Epidermal melanocyte (primary cell): ENCODE measurements around the gene IPCEF1.

Source experiments
- DNase-seq: peaks from one replicate; pipeline ENCODE4 v3.0.0; 2011; ENCODE audit warnings: low spot score; ENCODE audit not compliant: insufficient read length

Gene IPCEF1

DNA sequence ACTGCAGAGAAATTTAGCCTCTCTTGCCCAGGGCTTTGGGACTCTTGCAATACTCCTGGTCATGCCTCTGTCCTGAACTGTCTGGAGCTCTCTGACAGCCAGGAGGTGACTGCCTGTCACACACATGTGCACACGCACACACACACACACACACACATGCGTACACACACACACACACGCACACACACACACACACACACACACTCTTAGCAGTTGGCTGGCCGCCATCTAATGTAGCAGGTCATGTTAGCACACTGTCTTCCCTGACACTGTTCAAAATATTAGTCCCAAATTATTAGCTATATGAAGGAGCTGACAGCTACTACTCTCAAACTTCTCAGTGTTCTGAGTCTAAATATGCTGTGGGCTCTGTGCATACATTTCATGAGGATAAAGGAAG lies 60.9 kb downstream of the IPCEF1 start:
- no peak for DNase-seq

DNA sequence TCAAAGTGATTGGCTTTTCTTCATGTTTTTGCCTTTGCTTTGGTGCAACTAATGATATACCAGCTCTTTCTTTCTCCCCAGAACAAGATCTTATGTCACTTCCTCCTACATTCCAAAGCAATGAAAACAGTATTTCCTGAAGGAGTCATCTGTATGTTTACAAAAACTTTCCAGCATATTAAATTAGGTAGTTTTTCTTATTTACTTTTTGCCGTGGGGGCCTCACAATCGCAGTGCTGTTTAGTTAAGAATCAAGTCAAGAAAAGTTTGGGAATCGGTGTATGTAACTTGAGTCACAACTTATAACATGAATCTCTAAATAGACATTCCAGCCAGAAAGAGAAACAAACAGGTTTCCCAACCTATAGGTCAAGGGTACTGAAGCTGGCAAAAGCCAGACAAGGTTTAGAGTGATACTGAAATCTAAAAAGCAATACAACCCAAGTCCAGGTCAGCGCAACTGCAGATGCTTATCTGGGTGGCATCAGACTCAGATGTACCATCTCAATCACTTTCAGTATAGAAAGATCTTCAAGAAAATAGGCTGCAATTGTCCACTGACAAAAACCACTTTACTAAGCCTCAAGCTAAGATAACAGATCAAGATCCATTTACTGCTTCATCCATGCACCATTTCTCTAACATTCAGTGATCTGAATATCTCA lies 63.6 kb downstream of the IPCEF1 start:
- DNase-seq: no peak

DNA sequence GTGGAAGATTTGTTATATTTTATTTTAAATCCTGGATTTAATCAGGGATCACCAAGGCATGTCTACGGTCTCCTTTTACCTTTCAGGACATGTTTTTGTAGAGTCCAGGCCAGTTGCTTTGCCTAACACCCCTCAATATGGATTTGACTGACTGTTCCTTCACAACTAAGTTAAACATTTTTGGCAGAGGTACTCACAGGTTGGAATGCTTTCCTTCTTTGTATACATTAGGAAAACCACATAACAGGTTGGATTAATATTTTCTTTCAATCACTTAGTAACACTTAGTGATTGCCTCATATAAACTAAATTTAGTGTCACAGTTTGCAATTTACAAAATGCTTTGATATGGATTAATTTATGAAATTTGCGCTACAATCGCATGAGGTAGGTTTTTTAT lies 64.5 kb downstream of the IPCEF1 start:
- no peak for DNase-seq

DNA sequence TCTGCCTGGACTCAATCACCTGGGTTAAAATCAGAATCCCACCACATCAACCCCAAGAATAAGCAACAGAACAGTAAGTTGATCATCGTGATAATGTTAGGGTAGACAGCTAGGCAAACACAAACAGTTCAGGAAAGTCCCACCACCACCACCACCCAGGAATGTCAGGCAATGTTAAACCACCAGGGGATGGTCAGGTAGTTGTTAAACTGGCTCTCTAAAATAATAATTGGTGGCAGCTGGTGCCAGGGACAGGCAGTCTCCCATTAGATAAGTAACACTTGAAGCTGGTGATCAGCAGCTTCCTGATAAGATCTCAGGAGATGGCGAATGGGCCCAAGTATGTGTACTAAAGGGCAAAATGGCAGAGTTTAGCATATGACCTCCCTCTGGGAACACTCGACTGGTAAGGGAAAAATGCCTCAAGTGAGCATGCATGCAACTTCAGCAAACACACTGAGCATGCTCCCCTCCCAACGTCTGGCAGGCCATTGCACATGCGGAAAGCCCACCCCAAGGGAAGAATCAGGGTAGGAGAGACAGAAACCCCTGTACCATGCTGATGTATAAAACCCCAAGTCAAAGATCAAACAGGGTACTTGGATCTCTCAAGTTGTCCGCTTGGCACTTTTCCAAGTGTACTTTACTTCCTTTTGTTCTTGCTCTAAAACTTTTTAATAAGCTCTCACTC lies 66.6 kb downstream of the IPCEF1 start:
- no peak for DNase-seq

DNA sequence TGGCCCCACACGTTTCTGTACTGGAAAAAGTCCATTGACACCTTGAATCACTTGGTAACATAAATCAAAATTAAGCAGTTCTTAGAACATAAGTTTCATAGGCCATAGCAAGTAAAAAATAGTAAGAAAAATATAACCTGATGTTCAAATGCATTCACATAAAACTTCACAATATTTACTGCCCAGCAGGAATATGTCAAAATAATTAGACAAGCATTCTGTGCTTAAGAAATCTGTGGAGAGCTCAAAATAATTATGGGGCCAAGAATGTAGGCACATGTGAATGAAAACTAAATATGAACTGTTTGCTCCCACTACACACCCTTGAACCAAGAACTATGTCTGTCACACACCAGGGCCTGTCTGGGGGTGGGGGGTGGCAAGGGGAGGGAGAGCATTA lies 70.8 kb downstream of the IPCEF1 start:
- DNase-seq: no peak

DNA sequence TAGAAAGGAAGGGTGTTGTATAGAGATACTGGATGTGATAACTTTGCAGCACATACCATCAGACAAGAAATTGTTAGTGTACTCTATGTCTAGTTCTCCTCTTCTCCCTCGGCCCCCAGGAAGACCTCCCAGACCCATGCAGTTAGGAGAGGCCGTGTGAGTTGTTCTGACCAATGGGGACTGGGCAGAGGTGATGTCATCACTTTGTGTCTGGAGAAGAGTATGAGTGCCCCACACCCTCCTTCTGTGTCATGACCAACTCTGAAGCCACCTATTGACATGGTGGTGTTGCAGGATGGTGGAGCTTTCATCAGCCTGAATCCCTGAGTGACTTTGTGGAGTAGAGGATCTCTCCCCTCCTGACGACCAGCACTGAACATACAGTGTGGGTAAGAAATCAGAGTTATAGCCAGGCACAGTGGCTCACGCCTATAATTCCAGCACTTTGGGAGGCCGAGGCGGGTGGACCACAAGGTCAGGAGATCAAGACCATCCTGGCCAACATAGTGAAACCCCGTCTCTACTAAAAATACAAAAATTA lies 72.2 kb downstream of the IPCEF1 start:
- no peak for DNase-seq

DNA sequence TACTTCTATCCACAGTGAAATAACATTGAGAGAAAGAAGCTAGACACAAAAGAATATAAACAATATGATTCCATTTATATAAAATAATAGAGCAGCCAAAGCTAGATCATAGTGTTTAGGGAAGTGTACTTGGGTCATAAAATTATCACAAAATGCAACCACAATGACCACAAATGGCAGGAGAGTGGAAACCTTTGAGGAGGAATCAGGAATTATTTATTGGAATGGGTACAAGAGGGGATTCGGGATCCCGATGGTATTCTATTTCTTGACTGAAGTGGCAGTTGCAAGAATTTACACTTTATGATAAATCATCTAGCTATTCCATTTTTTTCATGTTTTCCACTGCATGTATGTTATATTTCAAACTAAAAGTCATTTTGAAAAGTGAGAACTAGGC lies 76.1 kb downstream of the IPCEF1 start:
- no peak for DNase-seq

DNA sequence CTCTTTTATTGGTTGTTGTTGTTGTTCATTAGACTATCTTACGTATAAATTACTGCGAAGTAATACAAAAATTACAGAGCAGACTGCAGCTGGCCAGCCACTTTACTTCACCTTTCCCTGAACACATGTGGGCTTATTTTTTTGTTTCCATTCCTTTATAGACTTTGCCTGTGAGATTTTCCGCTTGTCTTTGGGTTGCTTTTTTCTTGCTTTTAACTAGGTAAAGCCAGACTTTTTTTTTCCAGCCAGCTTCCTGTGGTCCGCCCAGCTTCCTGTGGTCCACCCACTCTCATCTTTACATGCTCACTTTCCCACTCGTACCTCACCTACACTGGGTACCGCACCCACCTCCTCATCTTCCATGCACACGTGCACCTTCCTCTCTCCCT lies 79.0 kb downstream of the IPCEF1 start:
- no peak for DNase-seq

DNA sequence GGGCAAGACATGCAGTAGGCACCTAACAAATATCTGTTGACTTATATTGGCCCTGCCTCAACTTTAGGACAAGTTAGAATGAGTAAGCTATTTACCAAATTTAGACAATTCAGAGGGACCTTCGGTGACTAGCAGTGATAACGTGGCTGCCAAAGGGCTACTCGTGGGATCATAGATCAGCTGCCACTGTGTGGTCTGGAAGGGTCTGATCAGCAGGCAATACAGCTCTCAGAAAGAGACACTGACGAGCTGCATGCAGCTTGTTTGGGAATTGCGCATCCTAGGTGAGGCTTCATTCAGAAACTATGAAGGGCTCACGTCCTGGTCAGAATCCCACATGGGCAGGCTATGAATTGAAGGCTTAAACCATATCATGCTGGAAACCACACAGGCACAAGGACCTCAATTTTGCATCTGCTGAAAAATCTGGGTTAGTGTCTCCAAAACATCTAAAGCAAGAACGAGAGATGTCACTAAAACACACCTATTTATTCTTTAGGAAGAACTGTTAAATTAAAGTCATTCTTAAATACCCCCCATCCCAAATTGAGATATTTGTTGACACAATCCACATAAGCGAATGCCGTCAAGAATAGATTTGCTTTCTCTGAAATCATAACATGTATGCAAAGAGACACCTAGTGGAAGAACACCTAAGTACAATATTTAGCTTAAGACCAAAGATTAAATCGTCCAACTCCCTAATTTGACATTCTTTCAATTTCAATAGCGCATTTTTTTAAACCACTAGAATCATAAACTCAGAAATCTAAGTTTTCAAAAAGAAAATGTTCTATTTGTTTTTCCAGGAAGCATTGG lies 79.6 kb downstream of the IPCEF1 start:
- no peak for DNase-seq

DNA sequence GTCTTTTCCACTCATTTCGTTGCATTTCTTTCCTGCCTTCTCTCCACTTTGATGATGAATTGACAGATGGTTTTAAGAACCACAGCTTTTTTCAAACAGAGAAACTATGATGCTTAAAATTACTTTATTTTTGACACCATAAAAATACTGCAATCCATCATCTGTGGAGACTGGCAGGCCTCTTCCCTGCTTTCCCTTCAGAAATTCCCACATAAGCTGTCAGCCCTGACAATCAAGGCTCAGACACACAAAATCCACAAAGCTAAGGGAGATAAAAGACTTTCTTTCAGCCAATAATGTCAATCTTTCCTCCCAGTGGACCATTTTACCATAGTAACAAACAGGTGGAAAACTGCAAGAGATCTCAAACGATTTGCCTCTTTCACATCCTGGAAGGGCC lies 82.4 kb downstream of the IPCEF1 start:
- no peak for DNase-seq

DNA sequence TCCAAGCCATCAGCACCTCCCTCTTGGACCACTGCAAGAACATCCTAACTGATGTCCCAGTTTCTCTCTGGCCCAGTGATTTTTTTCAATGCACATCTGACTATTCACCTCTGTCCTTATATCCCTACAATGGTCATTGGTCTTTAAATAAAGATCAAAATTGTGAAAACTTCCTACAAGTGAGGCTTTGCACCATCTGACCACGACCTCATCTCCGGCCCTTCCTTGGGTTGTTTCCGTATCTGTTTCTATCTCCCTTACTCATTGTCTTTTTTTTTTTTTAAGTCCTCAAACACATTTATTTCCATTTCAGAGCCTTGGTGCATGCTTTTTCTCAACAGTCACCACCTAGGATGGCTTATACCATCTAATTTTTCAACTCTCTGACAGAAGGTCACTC lies 88.1 kb downstream of the IPCEF1 start:
- DNase-seq: no peak

DNA sequence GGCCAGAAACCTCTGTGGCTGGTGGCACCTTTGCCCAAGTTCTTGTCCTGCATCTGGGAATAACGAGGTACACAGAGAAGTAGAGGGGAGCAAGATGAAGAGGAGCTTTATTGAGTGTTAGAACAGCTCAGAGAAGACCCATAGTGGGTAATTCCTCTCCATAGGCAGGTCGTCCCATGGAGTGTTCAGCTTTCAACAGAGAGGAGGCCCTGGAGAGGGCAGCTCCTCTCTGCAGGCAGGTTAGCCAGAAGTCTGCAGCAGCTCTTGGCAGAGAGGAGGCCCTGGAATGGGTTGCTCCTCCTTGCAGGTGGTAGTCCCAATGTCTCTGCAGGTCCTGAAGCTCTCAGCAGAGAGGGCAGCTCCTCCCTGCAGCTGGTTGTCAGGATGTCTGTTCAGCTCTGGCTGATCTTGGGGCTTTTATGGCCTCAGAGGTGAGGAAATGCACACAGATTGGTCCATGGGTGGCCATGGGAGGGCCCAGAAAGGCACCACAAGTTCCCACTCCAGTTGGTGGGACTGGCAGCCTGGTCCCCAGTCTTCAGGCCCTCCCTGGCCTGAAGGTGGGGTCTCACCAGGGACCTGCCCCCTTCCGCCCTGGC lies 89.0 kb downstream of the IPCEF1 start:
- DNase-seq: no peak

DNA sequence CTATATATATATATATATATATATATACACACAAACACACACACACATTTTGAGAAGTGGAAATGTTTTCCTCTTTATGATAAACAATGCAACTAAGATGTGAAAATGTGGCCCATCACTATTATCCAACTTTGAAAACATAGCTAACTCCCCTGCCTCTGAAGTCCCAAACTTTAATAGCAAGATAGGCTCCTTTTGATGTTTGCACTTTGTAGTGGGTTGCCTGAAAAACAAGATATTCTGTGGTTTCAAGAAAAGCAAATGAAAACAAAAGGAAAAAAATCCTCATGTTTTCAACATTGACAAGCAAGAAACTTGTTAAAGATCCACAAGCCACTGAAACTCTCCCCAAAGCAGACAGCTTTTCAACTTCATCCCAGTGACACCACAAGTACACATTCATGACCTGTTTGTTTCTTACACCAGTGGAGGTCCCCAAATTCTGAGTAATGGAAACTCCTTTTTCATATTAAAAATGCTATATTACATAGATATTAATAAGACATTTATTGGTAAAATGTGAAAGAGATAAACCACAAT lies 90.0 kb downstream of the IPCEF1 start:
- DNase-seq: no peak

DNA sequence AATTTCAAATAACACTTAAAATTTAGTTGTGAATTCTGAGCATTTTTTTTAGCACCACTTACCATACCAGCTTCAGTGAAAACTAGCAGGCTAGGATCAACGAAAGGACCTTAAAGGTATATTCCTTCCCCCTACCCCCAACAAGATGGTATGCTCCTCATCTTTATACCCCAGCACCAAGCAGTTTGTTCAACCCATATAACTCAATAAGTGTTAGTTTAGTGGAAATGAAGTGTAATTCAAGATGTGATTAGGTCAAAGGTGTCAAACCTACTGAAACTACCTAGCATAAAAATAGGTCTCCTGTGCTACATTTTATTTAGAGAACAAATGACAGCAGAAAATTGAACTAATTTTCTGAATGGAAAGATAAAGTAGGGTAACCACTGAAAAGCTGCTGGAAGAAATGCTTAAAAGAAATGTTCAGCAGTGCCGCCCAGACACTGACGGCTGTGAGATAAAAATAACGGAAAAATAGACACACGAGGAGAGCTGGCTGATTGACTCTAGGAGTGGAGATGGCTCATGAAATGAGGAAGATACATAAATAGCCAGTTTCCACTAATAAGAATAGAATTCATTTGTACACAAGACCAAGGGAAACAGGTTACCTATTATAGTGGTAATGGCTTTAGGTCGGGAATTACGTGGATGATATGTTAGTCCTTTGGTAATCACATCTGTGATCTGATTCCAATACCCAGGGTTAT lies 94.8 kb downstream of the IPCEF1 start:
- no peak for DNase-seq

DNA sequence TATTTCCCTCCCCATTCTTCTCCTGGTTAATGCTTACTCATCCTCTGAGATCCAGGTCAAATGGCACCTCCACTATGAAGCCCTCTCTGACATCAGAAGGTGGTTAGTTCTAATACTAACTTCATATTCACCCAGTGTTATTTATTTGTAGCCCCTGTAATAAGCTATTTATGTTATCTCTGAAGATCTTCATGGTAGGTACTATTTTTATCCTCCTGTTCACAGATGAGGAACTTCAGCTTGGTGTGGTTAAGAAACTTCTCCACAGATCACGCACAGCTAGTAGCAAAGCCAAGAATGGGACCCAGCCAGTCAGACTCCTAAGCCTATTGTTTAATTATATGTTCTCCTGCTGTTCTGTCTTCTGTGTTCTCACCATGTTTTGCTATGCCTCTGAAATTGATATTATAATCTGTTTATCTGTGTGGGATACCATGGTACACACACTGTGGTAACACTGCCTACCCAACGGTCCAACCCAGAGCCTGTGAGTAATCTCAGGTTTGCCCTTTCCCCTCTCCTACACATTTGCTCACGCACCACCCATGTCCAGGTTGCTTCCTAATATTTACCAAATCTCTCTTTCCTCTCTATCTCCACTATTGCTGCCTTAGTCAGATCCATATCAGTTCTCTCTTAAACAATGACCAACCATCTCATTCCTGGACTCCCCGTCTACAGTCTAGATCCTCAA lies 98.4 kb downstream of the IPCEF1 start:
- no peak for DNase-seq

DNA sequence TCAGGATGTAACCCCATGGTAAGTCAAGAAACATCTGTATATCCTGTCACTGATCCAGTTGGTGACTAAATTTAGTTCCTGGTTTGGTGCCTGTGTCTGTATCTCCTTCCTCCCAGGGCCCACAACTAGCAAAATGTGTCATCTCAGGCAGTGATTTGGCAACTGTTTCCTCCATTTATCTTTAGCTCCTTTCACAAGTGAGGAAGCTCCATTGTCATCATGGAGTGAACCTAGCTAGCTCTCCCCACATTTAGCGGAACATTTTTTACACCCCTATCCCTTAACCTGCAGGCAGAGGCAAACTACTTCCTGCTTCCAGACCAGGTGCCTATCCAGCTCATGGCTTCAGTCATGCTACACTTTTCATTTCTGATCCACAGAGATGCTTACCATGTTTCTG lies 99.5 kb downstream of the IPCEF1 start:
- no peak for DNase-seq

DNA sequence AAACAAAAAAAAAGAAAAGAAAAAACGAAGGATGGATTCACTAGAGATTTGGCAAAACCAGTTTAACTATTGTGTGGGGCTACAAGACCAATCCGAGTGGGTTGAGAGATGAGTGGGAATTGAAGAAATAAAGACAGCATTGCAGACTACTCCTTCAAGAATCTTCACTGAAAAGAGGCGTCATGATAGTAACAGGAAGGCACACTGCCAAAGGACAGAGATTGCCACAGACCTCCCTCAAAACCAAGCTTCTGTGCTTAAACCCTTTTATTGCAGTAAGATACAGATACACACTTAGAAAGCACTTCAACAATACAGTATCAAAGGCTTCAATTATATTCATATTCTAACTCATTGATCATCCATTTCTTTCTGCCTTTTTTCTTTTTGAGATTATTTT lies 103.9 kb downstream of the IPCEF1 start:
- DNase-seq: no peak

DNA sequence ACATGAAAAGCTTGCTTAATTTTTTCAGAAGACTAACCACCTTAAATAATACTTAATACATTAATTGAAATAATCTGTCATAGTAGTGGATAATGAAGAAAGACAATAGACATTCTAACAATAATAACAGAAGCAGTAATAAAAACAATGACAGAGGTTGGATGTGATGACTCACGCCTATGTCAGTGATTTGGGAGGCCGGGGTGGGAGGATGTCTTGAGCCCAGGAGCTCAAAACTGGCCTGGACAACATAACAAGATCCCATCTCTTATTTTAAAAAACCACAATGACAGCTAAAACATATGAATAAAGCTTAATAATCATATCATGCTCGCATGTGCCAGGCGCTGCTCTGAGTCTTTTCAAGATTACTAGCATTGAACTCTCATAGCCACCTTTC lies 105.5 kb downstream of the IPCEF1 start:
- DNase-seq: no peak

DNA sequence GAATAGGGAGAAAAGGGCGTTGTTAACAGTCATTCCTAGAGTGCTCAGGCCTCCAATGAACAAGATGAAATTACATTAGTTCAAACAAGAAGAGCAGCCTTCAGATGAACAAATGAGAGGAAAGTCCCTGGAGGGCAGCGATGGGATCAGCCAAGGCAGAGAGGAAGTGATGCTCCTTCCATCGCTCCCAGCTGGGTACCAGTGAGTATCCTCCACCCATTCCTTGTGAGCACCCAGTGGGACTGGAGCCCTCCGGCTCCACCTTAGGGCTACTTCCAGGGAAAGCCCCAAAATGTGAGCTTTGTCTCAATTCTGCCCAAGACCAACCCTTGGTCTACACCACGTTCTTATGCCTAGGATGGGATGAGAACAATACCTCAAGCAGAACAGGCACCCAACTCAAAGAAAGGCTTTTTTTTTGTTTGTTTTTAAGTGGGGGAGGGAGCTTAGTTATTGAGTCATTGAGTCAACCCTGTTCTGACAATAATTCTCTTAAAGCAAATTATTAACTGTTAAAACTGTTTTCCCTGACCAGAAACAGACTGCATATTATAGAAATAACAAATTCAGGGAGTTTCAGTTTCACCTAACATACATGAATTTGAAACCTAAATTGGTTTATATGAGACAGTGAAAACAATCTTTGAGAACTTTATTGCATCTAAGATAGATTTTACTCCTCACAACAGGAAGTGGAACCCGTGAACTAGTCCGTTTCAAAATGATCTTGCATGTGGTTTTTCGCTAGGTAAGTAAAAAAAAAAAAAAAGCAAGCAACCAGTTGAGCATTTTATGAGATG lies 106.9 kb downstream of the IPCEF1 start:
- DNase-seq: no peak
